GM12875 (cell line): ENCODE results near the gene MEI1.

Experiments
- H3K4me3 ChIP-seq: one replicate; pipeline ENCODE4 v1.5.1; 2011; ENCODE audit warnings: low read depth, low read length, control low read depth
- CTCF ChIP-seq: IDR thresholded peaks from 2 replicates; pipeline ENCODE4 v1.5.1; 2011; ENCODE audit warnings: low read depth, mild to moderate bottlenecking, control low read depth, inconsistent platforms, low read length, moderate library complexity, borderline replicate concordance; ENCODE audit not compliant: insufficient read depth

Gene MEI1

GRCh38 chr22:41775338-41775737, 76.0 kb downstream of the MEI1 start:
- TF ChIP-seq CTCF: no peak
- no peak overlapping the region for H3K4me3 ChIP-seq

DNA sequence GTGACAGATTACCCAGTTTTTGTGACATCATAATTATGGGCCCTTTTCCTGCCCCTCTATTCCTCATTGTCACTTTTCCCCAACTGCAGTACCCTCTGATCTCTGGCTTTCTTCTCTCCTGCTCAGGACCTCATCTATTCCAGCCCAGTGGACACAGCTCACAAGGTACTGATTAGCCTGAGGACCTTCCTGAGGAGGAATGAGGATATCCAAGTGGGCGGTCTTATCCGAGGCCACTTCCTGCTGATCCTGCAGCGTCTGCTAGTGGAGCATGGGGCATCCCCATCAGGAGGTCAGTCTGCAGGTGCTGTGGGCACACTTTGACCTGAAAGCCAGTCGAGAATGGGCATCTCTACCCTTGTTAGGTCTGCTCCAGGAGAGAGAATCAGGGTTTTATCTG, 76.7 kb downstream of the MEI1 start:
- H3K4me3 ChIP-seq: no peak overlapping the region
- no peak for TF ChIP-seq CTCF

DNA sequence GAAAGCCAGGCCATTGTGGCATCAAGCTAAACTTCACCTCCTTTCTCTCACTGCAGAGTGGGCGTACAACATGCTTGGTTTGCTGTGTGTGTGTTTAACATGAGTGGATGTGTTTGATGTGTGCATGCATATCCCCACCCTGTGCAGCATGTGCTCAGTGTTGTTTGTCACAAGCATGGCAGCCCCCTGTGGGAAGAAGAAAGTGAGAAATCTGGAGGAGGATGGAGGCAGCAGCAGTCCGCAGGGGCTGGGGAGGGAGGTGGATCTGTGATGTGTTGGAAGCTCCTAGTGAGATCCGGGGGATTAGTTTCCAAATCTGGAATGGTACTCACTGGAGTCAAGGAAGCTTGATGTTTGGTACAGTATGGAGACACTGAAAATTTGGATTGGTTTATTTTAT, 77.1 kb downstream of the MEI1 start:
- H3K4me3 ChIP-seq: no peak overlapping the region
- TF ChIP-seq CTCF: no peak

GRCh38 chr22:41777749-41778425, 78.6 kb downstream of the MEI1 start:
- TF ChIP-seq CTCF: no peak
- H3K4me3 ChIP-seq: no peak overlapping the region

DNA sequence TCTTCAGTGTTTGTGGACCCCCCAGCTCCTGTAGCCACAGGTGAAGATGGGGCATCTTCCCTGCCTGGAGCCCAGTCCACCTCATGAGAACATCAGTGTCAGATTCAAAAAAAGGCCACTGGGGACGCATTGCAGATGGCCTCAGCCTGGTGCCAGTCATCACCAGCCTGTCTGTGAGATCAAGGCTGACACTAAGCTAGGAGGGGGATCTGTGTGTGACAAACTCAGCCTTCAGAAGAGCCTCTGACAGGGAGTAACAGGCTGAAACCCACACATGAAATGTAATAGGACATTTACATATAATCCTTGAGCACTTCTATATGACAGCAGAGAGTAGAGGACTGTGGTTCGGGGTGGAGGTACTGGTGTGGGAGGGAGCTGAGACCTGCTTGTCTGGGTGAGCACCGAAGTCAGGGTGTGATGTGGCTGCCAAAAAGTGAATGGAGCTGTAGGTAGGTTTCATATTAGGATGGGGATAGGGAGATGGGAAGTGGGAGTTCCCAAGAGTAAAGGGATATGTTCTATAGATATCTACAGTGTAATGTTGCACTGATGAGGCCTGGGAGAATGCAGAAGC, 80.7 kb downstream of the MEI1 start:
- TF ChIP-seq CTCF: no peak
- no peak overlapping the region for H3K4me3 ChIP-seq

GRCh38 chr22:41780746-41781505, 81.6 kb downstream of the MEI1 start:
- TF ChIP-seq CTCF: no peak
- peak overlapping the region; percentile 65 for H3K4me3 ChIP-seq
